ENCODE data around the gene APEH. TPM values are rescaled to one million over a fixed set of nuclear protein-coding genes. Genes with fewer than 3 reads are reported as not detected.

Gene APEH
- total and polyA plus RNA-seq, 4 donors = 65.1 to 94.1 (median 87.5) TPM

DNA sequence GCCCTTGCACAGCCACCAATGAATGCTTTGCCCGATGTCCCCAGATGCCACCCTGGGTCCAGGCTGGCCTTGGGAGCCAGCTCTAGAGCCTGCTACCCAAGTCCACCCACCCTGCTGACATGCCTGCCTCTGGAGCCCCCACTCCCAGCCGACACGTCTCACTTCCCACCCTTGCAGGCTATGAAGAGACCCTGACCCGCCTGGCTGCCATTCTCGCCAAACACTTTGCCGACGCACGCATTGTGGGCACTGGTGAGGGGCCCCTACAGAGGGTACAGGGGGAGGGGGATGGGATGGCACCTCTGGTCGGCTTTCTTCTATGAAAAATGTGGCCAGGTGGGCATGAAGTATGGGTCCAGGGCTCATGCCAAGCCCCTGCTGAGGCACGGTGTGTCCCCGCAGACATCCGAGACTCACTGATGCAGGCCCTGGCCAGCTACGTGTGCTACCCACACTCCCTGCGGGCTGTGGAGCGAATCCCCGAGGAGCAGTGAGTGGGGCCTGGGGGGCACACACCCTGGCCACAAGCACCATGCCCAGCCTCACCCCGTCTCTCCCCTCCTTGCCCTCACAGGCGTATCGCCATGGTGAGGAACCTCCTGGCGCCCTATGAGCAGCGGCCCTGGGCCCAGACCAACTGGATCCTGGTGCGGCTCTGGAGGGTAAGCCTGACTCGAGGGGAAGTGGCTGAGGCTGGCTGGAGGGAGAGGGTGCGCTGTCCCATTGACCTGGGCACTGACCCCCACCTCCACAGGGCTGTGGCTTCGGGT lies 39.4 kb downstream of the APEH start:
- WGBS = 95% methylated on average over 25 of the region's 25 CpGs
- no peak overlapping the region for H3K27ac ChIP-seq (ENCODE audit: low read depth in 1 of 2, low read length in 2 of 2)
- H3K36me3 ChIP-seq (ENCODE audit: control insufficient read depth in 4 of 4, insufficient read depth in 3 of 4, low read depth in 1 of 4, low read length in 3 of 4) = peaks cover 6 to 63% (median 25%) of the 10 kb centered on the region in 4 donors

DNA sequence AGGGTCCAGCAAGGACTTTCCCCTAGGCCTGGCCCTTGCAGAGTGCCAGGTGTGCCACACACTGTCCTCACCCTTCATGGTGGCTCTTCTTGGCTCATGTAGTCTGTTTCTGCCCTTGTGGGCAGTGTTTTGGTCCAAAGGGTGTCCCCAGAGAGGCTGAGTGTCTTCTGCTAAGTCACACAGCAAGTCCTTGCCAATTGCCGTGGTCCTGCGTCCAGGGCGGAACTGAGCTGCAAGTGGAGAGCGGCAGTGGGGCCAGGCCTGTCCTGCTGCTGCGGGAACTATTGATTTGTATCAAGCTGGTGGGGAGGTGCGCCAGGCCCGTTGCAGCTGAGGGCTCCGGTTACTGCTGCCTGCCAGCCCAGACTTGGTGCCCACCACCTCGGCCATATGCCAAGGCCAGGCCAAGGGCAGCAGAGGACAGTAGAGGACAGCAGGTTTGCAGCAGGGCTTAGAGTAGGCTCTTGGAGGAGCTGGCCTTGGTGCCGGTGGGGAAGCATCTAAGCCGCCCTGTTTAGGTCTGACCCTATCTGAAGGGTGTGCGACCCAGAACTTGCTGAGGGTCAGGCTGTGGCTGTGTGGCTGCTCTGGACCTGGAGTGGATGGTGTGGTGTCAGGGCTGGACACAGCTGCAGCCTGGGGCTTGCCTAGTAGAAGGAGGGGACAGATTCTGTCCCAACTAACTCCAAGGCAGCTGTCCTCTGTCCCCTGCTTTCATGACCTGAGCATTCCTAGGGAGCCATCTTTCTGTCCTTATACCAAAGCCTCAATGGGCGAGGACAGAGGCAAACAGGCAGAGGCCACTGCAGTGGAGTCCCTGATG lies 40.8 kb downstream of the APEH start:
- no peak overlapping the region for H3K4me3 ChIP-seq (ENCODE audit: low read depth in 1 of 3, low read length in 3 of 3)
- H3K36me3 ChIP-seq (ENCODE audit: control insufficient read depth in 4 of 4, insufficient read depth in 3 of 4, low read depth in 1 of 4, low read length in 3 of 4) = peaks cover 6 to 62% (median 25%) of the 10 kb centered on the region in 4 donors
- no peak for DNase-seq (ENCODE audit: low spot score)
- no peaks in the 10 kb centered on the region for H3K27me3 ChIP-seq (ENCODE audit: control insufficient read depth in 4 of 4, insufficient read depth in 4 of 4, low read length in 3 of 4)
- H3K9ac ChIP-seq (ENCODE audit: low read depth in 1 of 2, low read length in 2 of 2) = no peak overlapping the region
- H3K9me3 ChIP-seq (ENCODE audit: control insufficient read depth in 4 of 4, low read length in 3 of 4) = no peaks in the 10 kb centered on the region
- WGBS = 90% methylated on average over 13 of the region's 13 CpGs
- no peak overlapping the region for H3K27ac ChIP-seq (ENCODE audit: low read depth in 1 of 2, low read length in 2 of 2)
- peaks cover 2 to 14% (median 7%) of the 10 kb centered on the region in 4 donors for H3K4me1 ChIP-seq (ENCODE audit: control insufficient read depth in 4 of 4, insufficient read depth in 4 of 4, low read length in 3 of 4)
- TF ChIP-seq FOXA2 (IDR thresholded peaks at IDR 0.05) (no peak), HNF4G (IDR thresholded peaks at IDR 0.05) (no peak), RXRA (IDR thresholded peaks at IDR 0.05) (no peak), JUND (IDR thresholded peaks at IDR 0.05) (no peak), TAF1 (conservative IDR thresholded peaks at IDR 0.05) (no peak), HNF4A (conservative IDR thresholded peaks at IDR 0.05) (no peak), FOXA1 (IDR thresholded peaks at IDR 0.05) (no peak), EGR1 (IDR thresholded peaks at IDR 0.05; ENCODE audit: low read depth in 2 of 2) (no peak), NR2F2 (IDR thresholded peaks at IDR 0.05) (no peak), SP1 (IDR thresholded peaks at IDR 0.05) (no peak), MAX (IDR thresholded peaks at IDR 0.05) (no peak), GABPA (IDR thresholded peaks at IDR 0.05 in 1 of 2, conservative IDR thresholded peaks at IDR 0.05 in 1 of 2) (no peak), YY1 (IDR thresholded peaks at IDR 0.05) (no peak)
- TF ChIP-seq, protein P1, sequence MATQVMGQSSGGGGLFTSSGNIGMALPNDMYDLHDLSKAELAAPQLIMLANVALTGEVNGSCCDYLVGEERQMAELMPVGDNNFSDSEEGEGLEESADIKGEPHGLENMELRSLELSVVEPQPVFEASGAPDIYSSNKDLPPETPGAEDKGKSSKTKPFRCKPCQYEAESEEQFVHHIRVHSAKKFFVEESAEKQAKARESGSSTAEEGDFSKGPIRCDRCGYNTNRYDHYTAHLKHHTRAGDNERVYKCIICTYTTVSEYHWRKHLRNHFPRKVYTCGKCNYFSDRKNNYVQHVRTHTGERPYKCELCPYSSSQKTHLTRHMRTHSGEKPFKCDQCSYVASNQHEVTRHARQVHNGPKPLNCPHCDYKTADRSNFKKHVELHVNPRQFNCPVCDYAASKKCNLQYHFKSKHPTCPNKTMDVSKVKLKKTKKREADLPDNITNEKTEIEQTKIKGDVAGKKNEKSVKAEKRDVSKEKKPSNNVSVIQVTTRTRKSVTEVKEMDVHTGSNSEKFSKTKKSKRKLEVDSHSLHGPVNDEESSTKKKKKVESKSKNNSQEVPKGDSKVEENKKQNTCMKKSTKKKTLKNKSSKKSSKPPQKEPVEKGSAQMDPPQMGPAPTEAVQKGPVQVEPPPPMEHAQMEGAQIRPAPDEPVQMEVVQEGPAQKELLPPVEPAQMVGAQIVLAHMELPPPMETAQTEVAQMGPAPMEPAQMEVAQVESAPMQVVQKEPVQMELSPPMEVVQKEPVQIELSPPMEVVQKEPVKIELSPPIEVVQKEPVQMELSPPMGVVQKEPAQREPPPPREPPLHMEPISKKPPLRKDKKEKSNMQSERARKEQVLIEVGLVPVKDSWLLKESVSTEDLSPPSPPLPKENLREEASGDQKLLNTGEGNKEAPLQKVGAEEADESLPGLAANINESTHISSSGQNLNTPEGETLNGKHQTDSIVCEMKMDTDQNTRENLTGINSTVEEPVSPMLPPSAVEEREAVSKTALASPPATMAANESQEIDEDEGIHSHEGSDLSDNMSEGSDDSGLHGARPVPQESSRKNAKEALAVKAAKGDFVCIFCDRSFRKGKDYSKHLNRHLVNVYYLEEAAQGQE (IDR thresholded peaks at IDR 0.05) = no peak
- TF ChIP-seq, protein P2, sequence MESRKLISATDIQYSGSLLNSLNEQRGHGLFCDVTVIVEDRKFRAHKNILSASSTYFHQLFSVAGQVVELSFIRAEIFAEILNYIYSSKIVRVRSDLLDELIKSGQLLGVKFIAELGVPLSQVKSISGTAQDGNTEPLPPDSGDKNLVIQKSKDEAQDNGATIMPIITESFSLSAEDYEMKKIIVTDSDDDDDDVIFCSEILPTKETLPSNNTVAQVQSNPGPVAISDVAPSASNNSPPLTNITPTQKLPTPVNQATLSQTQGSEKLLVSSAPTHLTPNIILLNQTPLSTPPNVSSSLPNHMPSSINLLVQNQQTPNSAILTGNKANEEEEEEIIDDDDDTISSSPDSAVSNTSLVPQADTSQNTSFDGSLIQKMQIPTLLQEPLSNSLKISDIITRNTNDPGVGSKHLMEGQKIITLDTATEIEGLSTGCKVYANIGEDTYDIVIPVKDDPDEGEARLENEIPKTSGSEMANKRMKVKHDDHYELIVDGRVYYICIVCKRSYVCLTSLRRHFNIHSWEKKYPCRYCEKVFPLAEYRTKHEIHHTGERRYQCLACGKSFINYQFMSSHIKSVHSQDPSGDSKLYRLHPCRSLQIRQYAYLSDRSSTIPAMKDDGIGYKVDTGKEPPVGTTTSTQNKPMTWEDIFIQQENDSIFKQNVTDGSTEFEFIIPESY (IDR thresholded peaks at IDR 0.05) = no peak
- TF ChIP-seq, protein P3, sequence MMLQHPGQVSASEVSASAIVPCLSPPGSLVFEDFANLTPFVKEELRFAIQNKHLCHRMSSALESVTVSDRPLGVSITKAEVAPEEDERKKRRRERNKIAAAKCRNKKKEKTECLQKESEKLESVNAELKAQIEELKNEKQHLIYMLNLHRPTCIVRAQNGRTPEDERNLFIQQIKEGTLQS (IDR thresholded peaks at IDR 0.05) = no peak
- TF ChIP-seq, protein P4, sequence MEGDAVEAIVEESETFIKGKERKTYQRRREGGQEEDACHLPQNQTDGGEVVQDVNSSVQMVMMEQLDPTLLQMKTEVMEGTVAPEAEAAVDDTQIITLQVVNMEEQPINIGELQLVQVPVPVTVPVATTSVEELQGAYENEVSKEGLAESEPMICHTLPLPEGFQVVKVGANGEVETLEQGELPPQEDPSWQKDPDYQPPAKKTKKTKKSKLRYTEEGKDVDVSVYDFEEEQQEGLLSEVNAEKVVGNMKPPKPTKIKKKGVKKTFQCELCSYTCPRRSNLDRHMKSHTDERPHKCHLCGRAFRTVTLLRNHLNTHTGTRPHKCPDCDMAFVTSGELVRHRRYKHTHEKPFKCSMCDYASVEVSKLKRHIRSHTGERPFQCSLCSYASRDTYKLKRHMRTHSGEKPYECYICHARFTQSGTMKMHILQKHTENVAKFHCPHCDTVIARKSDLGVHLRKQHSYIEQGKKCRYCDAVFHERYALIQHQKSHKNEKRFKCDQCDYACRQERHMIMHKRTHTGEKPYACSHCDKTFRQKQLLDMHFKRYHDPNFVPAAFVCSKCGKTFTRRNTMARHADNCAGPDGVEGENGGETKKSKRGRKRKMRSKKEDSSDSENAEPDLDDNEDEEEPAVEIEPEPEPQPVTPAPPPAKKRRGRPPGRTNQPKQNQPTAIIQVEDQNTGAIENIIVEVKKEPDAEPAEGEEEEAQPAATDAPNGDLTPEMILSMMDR (IDR thresholded peaks at IDR 0.05; ENCODE audit: low read depth, low read length, missing input control) = no peak

More for the DNA sequence above, 39.4 kb downstream of the APEH start:
- Histone ChIP-seq H3K4me1 (ENCODE audit: control insufficient read depth in 4 of 4, insufficient read depth in 4 of 4, low read length in 3 of 4) (peaks cover 0 to 2% (median under 1%) of the 10 kb centered on the region in 4 donors), H3K4me3 (ENCODE audit: low read depth in 1 of 3, low read length in 3 of 3) (no peak overlapping the region), H3K9me3 (ENCODE audit: control insufficient read depth in 4 of 4, low read length in 3 of 4) (no peaks in the 10 kb centered on the region), H3K9ac (ENCODE audit: low read depth in 1 of 2, low read length in 2 of 2) (no peak overlapping the region), H3K27me3 (ENCODE audit: control insufficient read depth in 4 of 4, insufficient read depth in 4 of 4, low read length in 3 of 4) (no peaks in the 10 kb centered on the region)
- TF ChIP-seq, protein P3 (IDR thresholded peaks at IDR 0.05) = no peak
- no peak for TF ChIP-seq JUND (IDR thresholded peaks at IDR 0.05)
- TF ChIP-seq, protein P4 (IDR thresholded peaks at IDR 0.05; ENCODE audit: low read depth, low read length, missing input control) = no peak
- no peak for DNase-seq (ENCODE audit: low spot score)

Data from liver (tissue), 9 donors.